HG02943 (cell line): ENCODE results near the gene SHISA4.
"Not testable (repeated sequence)": the region's sequence is repeated elsewhere in the genome, so short reads cannot be mapped to it uniquely, and the experiment has no call there.

Experiments used
- ATAC-seq: cut with Tn5 transposase; IDR thresholded peaks from one replicate; pipeline ENCODE4 v1.9.1; 2021; ENCODE audit warnings: mild to moderate bottlenecking, low read depth, moderate library complexity; ENCODE audit not compliant: unreplicated experiment

The SHISA4 gene

GRCh38 chr1:201888282-201889089 is at the start of gene SHISA4:
Gene SHISA4, plus strand, starts transcription at chr1:201888898. Its CDS starts 97 bp downstream, at chr1:201888995.
- no peak for ATAC-seq

GRCh38 chr1:201839089-201839488 is 49.6 kb upstream of the SHISA4 start:
- not testable (repeated sequence) for ATAC-seq

- no peak for ATAC-seq
These were observed 48.6 kb upstream of the SHISA4 start for GRCh38 chr1:201840055-201840454.

GRCh38 chr1:201840490-201840889 is 48.2 kb upstream of the SHISA4 start:
- no peak for ATAC-seq

- ATAC-seq, result no peak
These were observed 47.3 kb upstream of the SHISA4 start for GRCh38 chr1:201841265-201841912.

GRCh38 chr1:201842472-201843027 is 46.1 kb upstream of the SHISA4 start:
- ATAC-seq, result no peak

- no peak for ATAC-seq
These were observed 43.2 kb upstream of the SHISA4 start for GRCh38 chr1:201845331-201846083.

- ATAC-seq, result no peak
These were observed 41.5 kb upstream of the SHISA4 start for GRCh38 chr1:201847150-201847549.

- no peak for ATAC-seq
These were observed 40.5 kb upstream of the SHISA4 start for GRCh38 chr1:201848230-201848629.

GRCh38 chr1:201849372-201850052 is 39.2 kb upstream of the SHISA4 start:
- ATAC-seq, result no peak

GRCh38 chr1:201850053-201850397 is 38.7 kb upstream of the SHISA4 start:
- no peak for ATAC-seq

GRCh38 chr1:201851949-201852348 is 36.7 kb upstream of the SHISA4 start:
- no peak for ATAC-seq

GRCh38 chr1:201856722-201857121 is 32.0 kb upstream of the SHISA4 start:
- not testable (repeated sequence) for ATAC-seq

GRCh38 chr1:201859424-201859823 is 29.3 kb upstream of the SHISA4 start:
- ATAC-seq, result no peak

- no peak for ATAC-seq
These were observed 27.2 kb upstream of the SHISA4 start for GRCh38 chr1:201861448-201861847.

GRCh38 chr1:201870397-201870796 is 18.3 kb upstream of the SHISA4 start:
- no peak for ATAC-seq

GRCh38 chr1:201874672-201875071 is 14.0 kb upstream of the SHISA4 start:
- ATAC-seq, result no peak

- no peak for ATAC-seq
These were observed 12.4 kb upstream of the SHISA4 start for GRCh38 chr1:201876148-201876818.

- ATAC-seq, result no peak
These were observed 10.8 kb upstream of the SHISA4 start for GRCh38 chr1:201877877-201878401.
